WI38 (cell line): ENCODE results near the gene SCARF2.
"Not testable (repeated sequence)": the region's sequence is repeated elsewhere in the genome, so short reads cannot be mapped to it uniquely, and the experiment has no call there.

ENCODE experiments used
- H3K4me3 ChIP-seq: 2 replicates; pipeline ENCODE4 v1.5.1; 2011; ENCODE audit warnings: low read depth, mild to moderate bottlenecking, control low read depth, low read length
- CTCF ChIP-seq: IDR thresholded peaks from 2 replicates; pipeline ENCODE4 v1.5.1; 2012; ENCODE audit warnings: low read depth, mild to moderate bottlenecking, control low read depth, low read length

Gene SCARF2

GRCh38 chr22:20383538-20383937 lies 54.1 kb downstream of the SCARF2 start:
- no peak for TF ChIP-seq CTCF
- H3K4me3 ChIP-seq: no peak overlapping the region

- no peak overlapping the region for H3K4me3 ChIP-seq
- TF ChIP-seq CTCF: no peak
Measured at GRCh38 chr22:20380486-20380885, 57.1 kb downstream of the SCARF2 start.

GRCh38 chr22:20378684-20379083 lies 58.9 kb downstream of the SCARF2 start:
- H3K4me3 ChIP-seq: not testable (repeated sequence)

GRCh38 chr22:20378110-20378509 lies 59.5 kb downstream of the SCARF2 start:
- no peak overlapping the region for H3K4me3 ChIP-seq
- no peak for TF ChIP-seq CTCF

GRCh38 chr22:20376983-20377382 lies 60.6 kb downstream of the SCARF2 start:
- H3K4me3 ChIP-seq: not testable (repeated sequence)

- H3K4me3 ChIP-seq: not testable (repeated sequence)
Measured at GRCh38 chr22:20376281-20376680, 61.3 kb downstream of the SCARF2 start.
